HS-5 (cell line): ENCODE data around the gene DPYSL4.

Experiments
- DNase-seq: peaks from one replicate; pipeline ENCODE4 v3.0.0-alpha.2; 2012; ENCODE audit warnings: low read depth

DPYSL4 gene

DNA sequence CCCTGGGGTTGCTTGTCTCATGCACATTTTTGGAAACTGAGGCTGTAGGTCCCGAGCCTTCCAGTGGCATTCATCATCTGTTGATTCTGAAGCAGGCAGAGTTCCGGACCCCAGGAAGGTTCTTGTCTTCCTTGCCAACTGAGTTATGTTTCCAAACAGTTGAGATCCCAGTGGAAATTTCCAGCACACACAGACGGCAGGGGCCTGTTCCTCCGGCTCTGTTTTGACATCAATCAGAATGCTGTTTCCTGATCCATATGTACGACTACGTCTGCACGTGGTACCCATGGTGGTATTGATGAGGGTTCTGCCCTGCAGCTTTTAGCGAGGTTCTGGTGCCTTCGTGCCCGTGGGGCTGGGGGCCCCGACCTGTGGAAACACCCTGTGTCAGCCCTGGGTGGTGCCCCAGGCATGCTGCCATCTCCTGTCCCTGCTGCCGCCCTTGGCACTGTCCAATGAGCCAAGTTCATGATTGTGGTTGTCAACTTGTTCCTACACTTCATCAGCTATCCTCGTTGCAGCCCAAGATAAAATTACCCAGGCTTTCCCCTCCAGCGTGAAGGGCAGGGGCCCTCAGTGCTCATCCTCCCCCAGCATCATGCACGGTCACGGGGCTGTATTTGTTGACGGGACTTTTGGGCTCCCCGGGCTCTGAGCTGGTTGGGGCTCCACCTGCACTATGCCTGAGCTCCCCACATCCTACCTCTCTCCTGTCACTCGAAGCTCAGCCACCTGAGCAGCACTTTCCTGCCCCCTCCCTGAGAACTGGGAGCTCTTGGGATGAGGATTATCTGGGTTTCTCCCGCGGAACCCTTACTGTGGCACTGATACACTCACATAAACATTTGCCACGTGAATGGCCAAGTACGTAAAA is 7.8 kb upstream of the DPYSL4 start:
- no peak for DNase-seq

DNA sequence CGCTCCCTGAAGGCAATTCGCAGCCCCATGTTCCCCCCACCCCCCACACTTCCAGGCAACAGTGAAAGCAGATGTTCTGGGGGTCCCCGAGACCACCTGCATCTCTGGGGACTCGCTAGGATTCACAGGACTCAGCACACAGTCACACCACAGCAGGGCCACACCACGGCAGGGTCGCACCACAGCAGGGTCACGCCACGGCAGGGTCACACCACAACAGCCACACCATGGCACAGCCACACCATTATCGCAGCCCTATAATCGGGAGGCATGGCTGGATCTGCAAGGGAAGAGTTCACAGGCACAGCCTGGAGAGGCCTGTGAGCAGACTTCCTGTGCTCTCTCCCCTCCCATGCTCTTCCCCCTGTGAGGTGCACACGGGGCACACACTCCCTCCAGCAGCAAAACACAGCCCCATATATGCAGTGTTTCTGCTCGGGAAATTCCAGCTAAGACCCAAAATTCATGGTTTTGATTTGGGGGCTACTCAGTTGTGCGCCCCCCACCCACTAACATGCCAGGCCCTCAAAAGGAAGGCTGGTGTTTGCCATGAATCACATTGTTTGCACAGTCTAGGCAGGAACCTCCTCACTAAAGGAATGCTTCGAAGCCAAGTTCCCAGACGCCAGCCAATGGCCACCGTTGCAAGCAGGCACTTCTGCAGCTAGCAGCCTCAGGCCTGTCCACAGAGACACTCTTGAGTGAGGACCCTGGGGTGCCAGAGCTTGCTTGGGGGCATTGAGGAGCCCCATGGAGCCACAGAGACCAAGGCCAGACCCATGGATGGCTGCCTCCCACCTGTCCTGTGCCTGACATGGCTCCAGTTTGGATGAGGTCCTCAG is 7.0 kb upstream of the DPYSL4 start:
- DNase-seq: no peak

DNA sequence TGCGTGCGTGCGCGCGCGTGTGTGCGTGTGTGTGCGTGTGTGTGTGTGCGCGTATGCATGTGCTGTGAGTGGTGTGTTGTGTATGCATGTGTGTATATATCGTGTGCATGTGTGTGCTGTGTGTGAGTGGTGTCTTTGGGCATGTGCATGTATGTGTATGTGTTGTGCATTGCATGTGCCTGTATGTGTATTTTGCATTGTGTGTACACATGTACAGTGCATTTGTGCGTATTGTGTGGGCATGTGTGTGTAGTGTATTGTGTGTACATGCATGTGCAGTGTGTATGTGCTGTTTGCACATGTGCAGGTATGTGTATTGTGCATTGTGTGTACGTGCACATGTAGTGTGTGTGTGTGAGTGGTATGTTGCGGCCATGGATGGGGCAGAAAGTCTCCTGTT is 6.0 kb upstream of the DPYSL4 start:
- no peak for DNase-seq

DNA sequence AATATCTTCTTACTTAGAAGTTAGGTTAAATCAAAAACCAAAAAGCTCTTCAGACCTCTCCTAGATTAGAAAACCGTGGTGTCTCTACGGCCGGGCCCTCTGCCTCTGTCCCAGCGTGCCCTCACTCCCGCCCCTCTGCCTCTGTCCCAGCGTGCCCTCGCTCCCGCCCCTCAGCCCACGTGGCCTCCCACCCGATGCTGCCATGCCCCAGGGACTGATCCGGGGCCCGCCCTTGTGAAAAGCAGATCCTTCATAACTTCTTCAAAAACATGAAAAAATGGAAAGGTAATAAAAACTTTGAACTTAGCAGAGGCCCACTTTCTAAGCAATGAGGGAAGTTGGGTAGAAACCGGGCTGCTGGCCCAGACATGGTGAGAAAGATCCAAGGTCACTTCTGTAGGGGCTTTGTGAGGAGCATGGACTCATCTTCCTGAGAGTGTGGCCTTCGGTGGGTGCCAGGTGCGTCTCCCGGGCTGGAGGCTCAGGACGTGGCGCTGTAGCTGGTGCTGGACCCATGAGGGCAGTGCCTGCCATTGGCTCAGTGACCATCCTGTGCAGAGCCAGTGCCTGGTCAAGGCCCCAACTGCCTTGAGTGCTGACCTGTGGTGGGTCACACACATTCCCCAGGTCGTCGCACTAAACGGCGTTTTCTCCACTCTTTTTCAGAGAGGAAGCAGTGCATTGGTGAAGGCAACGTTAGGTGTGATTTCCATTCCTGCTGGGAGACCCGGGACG is 4.9 kb upstream of the DPYSL4 start:
- DNase-seq: no peak

DNA sequence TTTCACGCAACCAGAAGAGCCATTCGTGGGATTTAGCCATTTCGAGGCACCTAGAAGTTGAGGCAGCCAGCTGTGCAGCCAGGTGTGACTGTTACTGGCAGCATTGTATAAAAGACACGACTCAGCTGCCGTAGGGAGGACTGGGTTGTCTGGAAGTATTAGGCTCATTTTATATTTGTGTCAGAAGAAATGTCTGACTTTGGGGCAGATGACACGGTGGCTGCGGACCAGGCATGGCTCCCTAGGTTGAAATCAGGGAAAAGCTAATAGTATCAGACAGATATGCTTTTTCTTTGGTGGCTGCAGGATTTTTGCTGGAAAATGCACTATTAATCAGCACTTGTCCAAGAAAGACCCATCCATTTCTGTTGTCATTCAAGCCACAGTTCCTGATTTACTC is 4.2 kb upstream of the DPYSL4 start:
- DNase-seq: no peak

DNA sequence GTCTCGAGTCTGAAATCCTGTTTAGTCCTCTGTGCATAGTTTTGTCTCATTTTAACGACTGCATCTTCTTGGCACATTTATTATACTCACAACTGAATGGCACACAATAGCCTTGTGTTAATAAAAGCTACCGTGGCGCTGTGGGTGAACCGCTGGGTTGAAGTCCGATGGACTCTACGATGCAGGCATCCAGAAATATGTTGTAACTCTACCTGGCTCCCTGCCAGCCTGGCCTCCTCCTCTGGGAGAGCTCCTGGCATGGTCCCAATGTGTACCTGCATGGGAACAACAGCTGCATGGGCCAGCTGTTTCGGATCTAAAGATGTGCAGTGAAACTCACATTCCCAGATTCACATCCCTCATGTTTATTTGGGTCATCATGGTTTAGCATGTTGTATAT is 3.7 kb upstream of the DPYSL4 start:
- DNase-seq: no peak

DNA sequence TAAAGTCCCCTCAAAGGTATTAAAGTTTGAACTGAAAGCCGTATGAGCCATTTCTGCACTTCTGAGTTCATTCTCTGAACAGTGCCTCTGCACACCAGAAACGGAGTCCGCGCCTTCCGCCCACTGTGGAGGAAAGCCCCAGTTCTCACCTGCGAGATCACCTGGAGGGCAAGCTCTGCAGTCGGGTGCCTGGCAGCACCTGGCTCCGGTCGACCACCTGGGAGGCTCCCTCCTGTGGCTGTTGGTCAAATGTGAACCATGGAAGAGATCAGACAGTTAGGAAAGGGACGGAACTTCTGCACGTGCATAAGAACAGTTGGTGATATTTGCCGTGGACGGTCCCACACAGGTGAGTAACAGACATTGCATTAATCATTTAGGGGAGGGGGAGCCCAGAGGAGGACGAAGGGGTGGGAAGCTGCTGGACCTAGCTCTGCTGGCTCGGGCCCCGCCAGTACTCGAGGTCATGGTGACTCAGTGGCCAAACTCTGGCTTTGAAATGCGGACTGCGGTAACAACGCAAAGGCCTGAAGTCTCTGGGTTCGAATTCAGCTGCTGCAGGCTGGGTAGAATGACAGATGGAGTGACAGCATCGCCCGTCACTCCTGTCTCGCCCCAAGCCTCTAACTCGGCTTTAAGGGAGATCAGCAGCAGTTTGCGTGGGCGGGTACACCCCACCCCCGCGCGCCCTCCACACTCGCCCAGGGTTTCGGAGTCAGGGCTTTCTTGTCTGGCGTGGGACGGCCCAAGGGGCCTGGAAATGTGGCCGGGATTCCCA is 1.7 kb upstream of the DPYSL4 start:
- DNase-seq: no peak

DNA sequence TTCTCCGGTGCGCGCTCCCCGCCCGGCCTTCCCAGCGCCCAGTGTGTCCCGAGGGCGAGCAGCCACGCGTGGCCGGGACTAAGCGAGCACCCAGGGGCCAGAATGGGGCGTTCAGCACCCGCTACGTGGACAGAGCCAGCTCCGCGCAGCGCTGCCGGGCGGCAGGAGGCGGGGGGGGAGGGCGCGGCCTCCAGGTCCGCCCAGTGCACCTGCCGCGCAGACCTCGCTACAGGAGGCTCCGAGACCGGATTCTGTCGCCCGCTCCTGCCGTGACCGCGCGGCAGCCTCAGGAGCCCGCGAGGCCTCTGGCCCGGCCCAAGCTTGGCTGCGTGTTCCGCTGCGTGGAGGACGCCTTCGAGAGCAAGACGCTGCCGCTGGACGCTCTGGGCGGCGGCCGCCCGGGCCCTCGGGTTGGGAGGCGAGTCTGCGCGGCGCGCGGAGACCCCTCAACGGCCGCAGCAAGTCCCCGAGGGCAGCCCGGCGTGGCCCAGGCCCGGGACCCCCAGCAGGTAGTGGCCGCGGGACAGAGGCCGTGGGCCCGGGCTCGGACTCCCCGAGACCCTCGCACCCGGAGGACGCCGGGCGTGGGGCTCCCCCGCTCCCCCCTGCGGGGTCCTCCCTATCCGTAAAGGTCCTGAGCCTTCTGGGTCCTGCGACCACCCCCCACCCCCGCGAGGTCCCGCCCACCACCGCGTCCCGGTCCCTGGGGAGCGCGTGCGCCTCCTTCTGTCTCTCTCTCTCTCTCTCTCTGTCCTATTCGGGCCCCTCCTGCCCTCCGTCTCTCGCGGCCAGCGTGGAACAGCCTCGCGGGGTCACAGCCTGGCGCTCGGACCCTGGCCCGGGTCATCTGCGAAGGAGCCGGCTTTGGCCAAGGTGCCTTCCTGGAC is 904 bp upstream of the DPYSL4 start:
- no peak for DNase-seq

DNA sequence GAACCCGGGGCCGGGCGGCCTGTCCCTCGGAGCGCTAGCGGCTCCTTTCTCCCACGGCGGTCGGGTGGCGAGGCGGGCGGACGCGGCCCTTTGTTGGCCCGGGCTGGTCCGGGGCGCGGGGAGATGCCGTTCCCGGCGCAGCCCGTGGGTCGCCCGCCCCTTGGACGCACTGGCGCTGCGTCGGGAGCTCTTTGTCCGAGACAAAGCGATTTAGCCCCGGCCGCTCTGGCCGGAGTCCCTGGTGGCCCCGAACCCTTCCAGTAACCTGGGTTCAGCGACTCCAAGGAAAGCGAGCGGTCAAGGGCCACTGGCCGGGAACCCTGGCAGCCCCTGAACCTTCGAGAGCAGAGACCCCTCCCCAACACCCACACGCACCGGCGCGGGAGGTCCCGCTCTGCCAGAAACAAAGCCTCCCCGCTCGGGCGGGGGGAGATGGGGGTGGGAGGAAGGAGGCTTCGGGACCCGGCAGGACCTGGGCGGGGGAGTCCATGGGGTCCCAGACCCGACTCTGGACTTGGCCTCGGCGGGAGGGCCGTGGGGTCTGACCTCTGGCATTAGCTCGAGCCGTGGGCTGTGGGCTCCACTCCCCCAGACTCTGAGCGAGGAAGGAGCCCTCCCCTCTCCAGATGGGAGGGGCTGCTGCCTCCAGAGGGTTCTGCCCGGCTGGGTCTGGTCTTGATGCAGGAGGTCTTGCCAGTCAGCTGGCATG is 836 bp downstream of the DPYSL4 start:
- DNase-seq: no peak

DNA sequence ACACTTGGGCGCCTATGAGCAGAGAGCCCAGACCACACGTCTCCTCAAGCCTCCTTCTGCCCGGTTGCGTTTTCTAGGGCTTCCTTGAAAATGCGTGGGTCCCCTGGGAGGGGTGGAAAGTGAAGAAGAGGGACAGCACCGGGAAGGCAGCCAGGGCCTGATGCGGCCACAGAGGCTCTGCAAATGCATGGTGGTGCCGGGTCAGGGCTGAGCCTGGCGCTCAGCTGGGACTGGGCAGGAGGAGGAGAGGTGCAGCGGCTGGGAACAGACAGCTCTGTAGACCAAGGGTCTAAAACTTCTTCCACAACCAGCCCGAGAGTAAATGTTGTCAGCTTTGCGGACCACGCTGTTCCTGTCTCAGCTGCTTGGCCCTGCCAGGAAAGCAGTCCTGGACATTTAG is 1.6 kb downstream of the DPYSL4 start:
- no peak for DNase-seq

DNA sequence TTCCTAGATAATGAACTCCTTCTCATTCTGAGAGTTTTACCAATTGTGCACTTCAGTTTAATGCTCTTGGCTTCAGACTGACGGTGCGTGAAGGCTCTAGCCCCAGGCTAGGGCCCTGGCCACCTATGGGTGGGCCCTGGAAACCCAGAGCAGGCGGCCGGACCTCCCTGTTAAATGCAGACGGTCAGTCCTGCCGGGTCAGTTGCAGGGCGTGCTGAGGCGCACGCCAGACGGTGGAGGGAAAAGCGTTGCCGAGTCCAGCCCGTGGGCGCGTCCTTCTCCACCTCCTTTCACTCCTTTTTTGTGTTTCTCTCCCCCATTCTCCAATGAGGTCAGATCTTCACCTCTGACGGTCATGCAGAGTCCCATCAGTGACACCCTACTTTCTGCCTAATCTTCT is 2.3 kb downstream of the DPYSL4 start:
- no peak for DNase-seq

DNA sequence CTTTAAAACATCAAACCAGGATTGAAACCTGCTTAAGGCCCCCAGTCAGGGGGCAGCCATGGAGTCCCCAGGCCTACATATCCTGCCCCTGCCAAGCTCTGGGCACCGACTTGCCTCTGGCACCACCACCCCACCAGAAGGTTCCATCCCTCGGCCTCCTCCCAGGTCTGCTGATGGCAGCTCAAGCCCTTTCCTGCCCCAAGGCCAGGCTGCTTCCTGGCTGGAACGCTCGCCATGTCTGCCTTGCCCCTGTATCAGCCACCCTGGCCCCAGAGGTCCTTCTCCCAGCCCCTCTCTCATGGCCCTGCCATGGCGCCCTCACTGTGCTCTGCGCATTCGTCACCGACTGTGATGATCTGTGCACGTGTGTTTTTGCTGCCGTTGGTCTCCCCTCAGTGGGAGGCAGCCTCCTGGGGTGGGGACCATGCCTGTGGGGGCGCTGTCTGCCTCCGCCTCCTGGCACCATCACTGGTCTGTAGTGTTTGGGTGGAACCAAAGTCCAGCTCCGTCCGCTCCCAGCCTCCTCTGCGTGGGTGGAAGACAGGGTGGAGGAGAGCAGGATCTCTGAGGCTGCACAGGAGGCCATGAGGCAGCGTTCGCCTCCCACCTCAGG is 3.2 kb downstream of the DPYSL4 start:
- no peak for DNase-seq

DNA sequence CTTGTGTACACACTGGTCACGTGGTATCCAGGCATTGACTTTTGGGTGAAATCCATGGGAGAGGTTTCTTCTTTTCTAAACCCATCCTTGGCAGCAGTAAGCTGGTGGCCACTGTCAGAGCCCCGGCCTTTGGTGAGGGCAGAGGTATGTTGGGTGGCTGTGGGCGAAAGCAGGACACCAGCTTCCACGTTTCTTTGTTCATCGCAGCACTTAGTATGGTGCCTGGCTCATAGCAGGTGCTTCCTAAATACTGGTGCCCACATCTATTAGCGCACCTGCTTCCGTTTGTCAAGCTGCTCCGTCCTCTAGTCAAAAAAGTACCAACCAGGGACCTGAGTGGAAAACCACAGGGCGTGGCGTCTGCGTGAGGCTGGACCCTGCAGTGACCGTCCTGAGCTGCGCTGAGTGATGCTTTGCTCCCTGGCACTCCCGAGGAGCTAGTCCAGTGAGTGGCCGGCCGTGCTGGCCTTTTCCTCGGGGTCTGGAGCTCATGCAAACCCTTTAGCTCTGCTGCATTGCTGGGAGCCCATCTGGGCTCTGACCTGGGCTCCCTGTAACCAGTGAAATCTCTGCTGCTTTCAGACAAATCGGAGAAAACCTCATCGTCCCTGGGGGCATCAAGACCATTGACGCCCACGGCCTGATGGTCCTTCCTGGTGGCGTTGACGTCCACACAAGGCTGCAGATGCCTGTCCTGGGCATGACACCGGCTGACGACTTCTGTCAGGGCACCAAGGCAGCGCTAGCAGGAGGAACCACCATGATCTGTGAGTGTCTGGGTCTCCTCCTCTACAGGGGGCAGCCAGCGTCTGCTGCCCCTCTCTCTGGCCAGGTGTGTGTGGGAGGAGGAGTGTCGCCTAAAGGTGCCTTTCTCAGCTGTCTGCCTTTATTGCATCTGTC is 5.6 kb downstream of the DPYSL4 start:
- no peak for DNase-seq

DNA sequence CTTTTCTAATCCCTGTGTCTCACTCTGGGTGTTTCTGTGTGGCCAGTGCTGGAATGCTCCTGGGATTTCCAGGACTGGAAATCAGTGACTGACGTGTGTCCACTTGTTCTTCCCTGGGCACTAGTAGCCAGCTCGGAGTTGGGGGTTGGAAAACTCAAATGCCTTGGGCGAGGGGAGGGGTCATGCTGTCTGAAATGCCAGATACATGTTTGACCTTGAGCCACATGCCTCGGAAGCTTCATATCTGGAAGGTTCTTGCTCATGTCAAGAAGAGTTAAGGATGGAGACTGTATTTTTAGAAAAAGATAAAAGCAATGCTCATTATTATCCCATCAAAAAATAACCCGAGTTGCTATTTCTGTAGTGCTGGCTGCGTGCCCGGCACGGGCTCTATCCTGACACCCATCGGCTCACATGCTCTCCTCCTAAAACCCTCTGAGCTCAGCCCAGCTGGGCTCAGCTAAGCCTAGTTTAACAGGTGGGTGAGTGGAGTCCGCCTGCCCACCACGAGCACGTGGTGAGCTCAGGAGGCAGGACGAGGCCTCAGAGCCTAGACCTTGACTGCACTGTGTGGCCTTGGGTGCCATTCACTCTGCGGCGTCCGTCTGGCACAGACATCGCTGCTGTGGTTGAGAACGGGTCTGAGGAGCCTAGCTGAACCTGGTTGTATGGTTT is 6.4 kb downstream of the DPYSL4 start:
- no peak for DNase-seq

DNA sequence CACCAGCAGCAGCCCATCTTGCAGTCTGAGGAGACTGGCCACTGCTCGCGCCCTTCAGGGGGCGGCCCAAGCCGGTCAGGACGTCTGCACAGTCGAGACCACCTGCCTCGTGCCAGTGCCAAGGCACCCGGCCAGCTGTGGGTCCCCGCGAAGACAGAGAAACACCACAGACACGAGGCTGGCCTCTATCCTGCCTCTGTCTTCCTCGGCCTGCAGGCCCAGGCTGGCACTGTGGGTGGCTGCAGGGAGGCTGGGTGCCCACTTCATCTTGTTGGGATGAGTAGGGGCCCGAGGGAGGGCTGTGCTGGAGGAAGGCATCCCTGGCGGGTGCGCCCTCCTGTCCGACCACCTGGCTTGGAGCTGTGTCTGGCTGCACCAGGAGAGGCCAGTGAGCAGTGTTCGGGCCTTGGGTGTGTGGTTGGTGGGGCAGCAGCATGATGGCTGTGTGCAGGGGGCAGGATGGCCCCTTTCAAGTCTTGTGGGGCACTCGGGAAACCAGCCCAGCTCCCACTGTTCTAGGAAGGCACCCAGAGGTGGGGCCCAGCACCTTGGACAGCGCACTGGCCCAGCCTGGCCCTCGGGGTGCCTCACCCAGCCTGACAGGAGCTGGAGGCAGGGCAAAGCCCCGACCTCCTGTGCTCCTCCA is 7.3 kb downstream of the DPYSL4 start:
- no peak for DNase-seq

DNA sequence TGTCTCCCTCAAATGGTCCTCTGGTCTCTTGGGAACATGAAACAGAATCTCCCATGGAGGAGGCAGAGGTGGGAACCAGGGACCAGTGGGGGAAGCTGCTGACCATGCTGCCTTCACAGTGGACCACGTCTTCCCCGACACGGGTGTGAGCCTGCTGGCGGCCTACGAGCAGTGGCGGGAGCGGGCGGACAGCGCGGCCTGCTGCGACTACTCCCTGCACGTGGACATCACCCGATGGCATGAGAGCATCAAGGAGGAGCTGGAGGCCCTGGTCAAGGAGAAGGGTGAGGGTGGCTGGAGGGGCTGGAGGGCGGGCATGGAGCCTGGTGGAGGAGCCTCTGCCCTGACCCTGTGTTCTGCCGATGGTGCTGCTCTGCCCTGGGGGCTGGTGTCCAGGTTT is 8.0 kb downstream of the DPYSL4 start:
- no peak for DNase-seq

DNA sequence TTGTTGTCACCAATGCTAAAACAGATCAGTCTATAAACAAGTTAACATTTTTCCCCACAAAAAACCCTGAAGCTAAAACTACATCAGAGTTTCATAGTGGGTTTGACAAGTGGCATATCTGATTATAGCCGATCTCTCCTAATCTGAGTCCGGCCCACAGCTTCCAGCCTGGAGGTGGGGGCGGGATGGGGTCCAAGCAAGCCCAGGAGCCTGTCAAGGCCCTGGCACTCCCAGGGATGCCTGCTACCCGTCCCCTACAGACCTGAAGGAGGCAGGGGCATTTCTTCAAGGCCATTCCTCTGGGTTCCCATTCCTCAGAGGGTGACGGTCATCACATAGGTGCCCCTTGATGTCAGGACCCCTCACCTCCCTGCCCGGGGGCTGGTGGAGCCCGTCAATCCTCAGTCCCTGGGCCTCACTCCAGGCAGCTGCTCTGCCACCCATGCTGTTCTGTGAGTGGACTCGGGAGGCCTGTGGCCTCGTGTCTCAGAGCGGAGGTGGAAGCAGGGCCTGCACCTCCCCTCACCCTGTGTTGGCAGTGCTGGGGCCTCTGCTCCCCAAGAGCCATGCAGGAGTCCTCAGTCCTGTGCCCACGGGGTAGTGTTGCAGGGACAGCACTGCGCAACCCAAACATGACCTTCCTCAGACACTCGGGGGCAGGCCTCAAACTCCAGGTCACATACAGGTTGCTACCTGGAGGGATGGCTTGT is 8.8 kb downstream of the DPYSL4 start:
- no peak for DNase-seq
